GM21381 (cell line): ENCODE measurements around the gene NKD2.
"Not testable (repeated sequence)": the region's sequence is repeated elsewhere in the genome, so short reads cannot be mapped to it uniquely, and the experiment has no call there.

ENCODE experiments used
- ATAC-seq: cut with Tn5 transposase; IDR thresholded peaks from one replicate; pipeline ENCODE4 v1.9.1; 2021; ENCODE audit warnings: mild to moderate bottlenecking, moderate library complexity; ENCODE audit not compliant: unreplicated experiment

NKD2 gene

DNA sequence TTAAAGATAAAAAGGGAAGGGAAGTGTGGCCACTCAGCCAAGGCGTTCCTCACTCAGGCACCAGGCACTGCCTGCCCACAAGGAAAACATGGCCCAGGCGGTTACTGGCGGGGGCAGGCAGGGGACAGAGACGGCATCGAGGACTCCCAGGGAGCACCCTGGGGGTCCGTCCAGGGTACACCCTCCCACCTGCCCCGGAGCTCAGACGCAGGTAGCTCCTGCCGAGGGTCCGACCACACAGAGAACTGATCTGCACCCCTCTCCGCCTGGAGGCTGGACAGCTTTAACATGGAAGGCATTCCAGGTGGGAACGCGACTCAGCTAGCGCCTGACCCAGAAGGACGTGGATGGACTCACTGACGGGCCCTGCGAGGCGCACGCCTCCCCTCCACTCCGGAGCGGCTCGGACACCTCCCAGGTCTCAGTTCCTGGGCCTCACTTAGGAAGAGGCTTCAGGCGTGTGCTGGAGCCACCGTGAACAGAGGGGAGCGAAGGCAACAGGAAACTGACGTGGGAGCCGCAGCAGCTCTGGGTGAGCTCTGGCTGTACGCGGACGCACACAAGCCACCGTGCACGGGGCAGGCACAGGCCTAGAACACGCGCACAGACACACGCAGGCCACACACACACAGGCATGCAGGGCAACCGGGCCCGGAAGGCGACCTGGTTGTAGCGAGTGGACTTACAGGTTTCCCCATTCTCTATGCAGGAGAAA, 47.5 kb downstream of the NKD2 start:
- ATAC-seq = no peak

- ATAC-seq = no peak
Observed at GRCh38 chr5:1056611-1057484, 48.2 kb downstream of the NKD2 start.

GRCh38 chr5:1057485-1058082, 49.0 kb downstream of the NKD2 start:
- no peak for ATAC-seq

DNA sequence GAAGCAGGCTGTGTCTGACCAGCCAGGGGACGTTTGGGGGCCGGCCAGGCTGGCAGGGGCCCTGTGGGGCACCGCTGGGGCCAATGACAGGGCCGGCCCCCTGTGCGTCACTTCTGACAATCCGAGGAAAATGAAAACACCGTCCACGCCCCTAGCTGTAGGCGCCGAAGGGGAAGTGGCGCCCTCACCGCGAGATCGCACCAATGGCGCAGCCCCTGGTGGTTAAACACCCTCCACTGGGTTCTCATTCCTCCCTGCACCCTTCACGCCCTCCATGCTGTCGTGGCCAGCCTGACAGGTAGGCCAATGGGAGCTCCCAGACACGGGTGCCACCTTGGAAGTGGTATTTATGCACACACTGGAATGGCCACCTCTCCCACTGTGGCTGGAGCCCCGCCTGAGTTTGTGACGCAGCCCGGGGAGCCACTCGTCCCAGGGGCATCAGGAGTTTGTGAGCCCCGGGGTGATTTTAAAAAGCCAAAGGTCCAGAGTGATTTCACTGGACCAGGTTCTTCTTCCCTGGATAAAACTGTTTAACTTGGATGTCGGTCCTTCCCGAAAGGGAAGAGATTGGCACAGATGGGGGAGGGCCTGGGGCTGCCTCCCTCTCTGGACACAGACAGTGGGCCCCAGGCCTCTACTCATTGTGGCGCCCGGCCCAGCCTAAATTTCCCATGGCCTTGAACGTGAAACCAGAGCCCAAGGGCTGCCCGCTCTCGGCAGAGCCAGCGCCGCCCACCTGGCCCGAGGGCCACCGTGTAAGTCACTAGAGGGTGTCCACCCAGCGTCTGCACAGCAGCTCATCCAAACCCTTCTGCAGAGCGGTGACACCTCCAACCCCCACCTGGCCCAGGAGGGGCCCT, 49.7 kb downstream of the NKD2 start:
- no peak for ATAC-seq

DNA sequence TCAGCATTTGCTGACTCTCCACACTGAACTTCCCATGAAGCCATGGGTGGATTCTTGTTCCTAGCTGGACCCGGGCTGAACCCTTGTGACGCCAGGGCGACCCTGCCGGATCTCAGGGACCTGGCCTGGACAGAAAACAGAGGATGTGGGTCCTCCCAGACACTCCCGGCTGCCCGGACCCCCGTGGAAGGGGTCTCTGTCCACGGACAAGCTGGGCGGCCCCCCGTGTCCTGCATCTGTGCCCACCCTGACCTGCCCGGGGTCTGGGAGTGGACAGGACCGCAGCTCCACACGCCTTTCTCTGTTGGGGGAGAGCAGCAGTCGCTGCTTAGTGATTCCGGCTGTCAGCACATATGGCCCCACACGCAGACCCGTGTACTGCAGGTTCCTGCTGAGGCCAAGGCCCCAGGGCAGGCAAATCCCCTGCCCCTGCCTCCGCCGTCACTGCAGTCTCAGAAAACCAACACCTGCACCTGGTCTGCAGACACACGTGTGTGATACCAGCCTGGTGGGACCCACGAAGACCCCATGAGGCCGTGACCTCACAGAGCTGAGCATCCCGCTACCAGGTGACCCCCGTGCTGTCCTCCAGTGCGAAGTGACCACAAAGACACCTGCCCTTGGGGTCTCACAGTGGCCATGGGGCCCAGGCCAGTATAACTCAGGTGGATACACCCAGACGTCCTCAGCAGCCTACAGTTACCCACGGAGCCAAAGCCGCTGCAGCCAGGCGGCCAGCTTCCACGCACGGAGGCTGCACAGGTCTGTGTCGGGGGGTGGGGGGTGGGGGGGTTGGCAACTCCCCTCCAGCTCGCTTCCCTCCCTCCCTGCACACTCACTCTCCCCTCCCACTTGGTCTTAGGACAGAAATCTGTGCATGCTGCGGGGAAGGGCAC, 50.6 kb downstream of the NKD2 start:
- ATAC-seq = no peak

DNA sequence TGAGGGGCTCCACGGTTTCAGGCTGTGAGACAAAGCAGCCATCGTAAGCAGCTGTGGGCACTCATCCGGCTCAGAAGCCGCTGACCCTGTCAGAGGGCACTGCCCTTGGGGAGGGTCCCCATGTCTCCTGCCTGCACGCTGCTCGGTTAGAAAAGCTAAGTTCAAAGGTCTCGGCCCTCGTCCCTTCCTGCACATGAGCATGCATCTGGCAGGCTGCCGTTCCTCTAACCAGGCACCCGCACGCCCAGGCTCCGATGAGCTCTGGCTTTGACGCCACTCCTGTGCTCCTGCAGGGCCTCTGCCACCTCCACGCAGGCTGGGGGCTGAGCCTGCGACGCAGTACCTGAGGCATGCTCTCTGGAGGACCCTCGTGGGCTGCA, 51.3 kb downstream of the NKD2 start:
- ATAC-seq = no peak

- ATAC-seq = no peak
Observed at GRCh38 chr5:1060535-1060981, 52.0 kb downstream of the NKD2 start.

- not testable (repeated sequence) for ATAC-seq
Observed at GRCh38 chr5:1061292-1061691, 52.7 kb downstream of the NKD2 start.

DNA sequence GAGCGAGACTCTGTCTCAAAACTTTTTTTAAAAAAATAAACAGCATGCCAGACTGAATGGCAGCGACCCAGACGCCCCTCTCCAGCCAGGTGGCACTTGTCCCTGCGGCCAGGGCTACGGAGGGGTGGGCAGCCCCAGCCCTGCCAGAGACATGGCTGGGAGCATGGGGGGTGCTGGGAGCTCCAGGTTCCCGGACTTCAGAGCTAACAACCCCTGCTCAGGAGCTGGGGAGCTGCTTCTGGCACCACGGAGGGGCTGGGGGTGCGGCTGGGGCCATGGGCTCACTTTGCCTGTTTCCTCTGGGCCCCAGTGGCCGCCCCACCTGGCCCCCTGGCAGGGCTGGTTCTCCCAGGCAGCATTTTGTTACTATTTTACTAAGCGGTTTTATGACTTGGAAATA, 53.3 kb downstream of the NKD2 start:
- ATAC-seq = no peak

- no peak for ATAC-seq
Observed at GRCh38 chr5:1062761-1063568, 54.4 kb downstream of the NKD2 start.

- ATAC-seq = no peak
Observed at GRCh38 chr5:1063661-1064382, 55.2 kb downstream of the NKD2 start.

DNA sequence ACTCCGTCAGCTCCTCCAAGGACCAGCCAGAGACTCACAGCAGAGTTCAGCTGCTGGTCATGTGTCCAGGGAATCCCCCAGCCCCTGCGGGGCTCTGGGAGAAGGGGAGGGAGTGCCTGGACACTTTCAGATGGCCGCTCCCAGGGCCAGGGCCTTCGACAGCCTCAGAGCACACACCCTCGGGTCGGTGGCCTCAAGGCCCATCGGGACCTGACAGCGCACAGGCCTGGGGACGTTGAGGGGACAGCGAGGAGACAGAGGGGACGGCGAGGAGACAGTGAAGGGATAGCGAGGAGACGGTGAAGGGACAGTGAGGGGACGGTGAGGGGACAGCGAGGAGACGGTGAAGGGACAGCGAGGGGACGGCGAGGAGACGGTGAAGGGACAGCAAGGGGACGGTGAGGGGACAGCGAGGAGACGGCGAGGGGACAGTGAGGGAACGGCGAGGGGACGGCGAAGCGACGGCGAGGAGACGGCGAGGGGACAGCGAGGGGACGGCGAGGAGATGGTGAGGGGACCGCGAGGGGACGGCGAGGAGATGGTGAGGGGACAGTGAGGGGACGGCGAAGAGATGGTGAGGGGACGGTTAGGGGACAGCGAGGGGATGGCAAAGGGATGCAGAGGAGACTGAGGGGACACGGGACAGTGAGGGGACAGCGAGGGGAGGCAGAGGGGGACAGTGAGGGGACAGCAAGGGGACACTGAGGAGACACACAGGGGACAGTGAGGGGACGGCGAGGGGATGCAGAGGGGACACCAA, 56.0 kb downstream of the NKD2 start:
- no peak for ATAC-seq

- ATAC-seq = no peak
Observed at GRCh38 chr5:1065143-1065750, 56.6 kb downstream of the NKD2 start.

GRCh38 chr5:1065891-1066650, 57.5 kb downstream of the NKD2 start:
- no peak for ATAC-seq

DNA sequence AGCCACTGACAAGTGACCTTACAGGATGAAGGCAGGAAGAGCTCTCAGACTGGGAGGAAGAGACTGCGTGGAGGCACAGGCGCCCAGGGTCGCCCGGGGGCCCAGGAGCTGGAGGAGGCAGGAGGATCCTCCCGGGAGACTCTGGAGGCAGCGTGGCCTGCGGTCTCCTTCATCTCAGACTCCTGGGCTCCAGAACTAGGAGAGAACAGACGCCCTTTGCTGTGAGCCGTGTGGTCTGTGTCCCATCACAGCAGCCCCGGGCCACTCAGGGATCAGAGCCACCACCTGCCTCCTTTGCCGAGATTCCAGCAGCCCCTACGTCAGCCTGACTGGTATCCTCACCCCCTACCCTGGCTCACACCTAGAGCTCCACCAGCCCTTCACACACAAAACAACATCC, 58.1 kb downstream of the NKD2 start:
- no peak for ATAC-seq
